ENCODE results near the gene MED16.
"Not testable (repeated sequence)": the region's sequence is repeated elsewhere in the genome, so short reads cannot be mapped to it uniquely, and the experiment has no call there.

The MED16 gene

GRCh38 chr19:853014-853585 is 39.9 kb downstream of the MED16 start:
- DNase-seq = no peak

DNA sequence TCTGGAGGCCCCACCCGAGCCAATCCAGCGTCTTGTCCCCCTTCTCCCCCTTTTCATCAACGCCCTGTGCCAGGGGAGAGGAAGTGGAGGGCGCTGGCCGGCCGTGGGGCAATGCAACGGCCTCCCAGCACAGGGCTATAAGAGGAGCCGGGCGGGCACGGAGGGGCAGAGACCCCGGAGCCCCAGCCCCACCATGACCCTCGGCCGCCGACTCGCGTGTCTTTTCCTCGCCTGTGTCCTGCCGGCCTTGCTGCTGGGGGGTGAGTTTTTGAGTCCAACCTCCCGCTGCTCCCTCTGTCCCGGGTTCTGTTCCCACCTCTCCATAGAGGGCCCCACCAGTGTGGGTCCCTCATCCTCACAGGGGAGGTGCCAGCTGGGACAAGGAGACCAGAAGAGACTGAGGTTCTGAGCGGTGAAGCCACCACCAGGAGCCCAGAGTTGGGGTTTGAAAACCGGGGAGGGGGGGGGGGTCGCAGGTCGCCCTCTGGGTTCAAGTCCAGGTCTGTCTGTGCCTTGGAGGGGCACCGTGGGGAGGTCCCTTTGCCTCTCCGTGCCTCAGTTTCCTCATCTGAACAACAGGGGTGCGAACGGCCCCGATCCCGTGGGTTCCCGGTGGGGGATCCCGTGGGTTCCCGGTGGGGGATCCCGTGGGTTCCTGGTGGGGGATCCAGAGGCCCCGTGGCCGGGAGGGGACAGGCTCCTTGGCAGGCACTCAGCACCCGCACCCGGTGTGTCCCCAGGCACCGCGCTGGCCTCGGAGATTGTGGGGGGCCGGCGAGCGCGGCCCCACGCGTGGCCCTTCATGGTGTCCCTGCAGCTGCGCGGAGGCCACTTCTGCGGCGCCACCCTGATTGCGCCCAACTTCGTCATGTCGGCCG is 40.6 kb downstream of the MED16 start, which contains the start of gene ELANE:
ELANE (plus strand) TSS at position 168 of the 878 bp plus-strand sequence; CDS start at position 194, 26 bp downstream.
- no peak for DNase-seq

GRCh38 chr19:850979-851335 is 42.0 kb downstream of the MED16 start:
- no peak for DNase-seq

DNA sequence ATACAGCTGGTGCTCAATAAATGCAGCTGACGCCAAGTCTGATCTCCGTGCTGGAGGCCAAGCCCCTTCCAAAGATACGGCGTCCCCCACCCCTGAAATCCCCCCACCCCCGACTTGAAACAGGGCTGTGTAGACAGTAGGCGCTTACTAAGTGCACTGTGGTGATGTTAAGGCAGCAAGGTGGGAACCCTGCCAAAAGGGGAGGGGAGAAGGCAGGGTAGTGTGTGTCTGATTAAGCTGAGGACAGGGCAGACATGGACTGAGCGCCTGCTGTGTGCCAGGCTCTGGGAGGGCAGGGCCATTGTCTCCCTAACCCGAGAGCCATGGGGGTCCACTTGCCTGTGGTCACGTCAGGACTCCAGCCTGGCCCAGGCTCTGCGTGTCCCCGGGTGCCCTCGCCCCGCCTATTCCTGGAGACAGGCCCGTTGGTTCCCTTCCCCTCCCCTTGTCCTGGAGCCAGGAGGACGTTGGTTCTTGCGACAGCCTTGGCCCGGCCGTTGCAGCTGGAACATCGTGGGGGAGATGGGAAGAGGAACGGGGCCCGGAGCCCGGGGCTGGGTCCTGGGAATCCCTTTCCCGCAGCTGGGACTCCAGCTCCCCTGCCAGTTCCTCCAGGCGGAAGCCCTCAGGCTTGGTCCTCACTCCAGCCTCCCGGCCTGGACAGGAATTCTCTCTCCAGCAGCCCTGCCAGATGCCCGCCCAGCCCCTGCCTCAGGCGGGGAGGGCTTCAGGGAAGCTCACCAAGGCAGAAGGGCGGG is 42.6 kb downstream of the MED16 start:
- peak in 1 of 5 experiments; percentile 45 for DNase-seq

GRCh38 chr19:849195-849594 is 43.8 kb downstream of the MED16 start:
- not testable (repeated sequence) for DNase-seq

DNA sequence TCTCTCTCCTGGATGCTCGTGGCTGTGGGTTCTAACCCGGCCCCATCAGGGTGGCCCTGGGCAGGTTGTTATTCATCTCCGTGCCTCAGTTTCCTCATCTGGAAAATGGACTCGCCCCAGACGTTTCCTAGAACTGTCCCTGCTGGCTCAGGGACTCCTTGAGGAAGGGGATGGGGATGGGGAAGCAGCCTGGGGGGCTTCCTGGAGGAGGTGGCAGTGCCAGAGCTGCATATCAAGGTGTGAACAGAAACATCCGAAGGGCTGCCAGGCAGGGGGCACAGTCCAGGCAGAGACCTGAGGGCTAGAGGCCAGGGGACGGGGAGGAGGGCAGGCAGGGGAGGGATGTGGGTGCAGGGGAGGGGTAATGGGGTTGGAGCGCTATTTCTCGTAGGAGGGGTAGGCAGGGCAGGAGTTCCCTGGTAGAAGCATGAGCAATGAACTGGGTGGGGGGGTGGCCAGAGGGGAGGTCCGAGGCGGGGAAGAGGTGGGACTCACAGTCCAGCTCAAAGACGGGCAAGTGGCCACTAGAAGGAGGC is 44.5 kb downstream of the MED16 start:
- no peak for DNase-seq

DNA sequence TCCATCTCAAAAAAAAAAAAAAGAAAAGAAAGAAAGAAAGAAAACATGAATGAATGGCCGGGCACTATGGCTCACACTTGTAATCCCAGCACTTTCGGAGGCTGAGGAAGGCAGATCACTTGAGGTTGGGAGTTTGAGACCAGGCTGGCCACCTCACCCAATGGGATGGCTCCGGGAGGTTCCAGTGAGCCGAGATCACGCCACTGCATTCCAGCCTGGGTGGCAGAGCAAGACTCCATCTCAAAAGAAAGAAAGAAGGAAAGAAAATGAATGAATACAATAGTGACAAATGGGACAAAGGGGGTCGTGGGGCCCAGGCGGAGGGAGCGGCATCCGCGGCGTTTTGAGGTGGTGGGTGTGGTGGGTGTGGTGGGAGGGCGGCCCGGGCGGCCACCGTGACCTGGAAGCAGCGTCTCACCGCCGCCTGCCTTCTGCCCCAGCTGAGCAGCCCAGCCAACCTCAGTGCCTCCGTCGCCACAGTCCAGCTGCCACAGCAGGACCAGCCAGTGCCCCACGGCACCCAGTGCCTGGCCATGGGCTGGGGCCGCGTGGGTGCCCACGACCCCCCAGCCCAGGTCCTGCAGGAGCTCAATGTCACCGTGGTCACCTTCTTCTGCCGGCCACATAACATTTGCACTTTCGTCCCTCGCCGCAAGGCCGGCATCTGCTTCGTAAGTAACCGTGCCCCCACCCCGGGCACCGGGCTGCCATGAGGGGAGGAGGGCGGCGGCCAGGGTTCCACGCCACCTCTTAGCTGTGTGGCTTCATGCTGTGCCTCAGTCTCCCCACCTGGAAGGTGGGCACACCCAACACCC is 47.1 kb downstream of the MED16 start:
- DNase-seq = no peak

DNA sequence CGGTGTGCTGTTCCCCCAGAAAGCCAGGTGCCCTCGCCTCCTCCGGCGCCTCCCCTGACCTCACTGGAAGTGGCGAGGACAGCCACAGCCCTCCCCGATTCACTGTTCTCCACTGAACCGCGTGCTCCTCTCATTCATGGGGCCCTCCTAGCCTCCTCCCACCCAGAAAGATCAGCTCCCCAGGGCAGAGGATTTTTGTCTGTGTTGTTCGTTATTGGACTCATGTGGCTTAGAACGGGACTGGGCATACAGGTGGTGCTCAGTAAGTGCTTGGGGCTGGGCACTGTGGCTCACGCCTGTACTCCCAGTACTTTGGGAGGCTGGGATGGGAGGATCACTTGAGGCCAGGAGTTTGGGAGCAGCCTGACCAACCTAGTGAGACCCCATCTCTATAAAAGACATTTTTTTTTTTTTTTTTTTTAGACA is 48.4 kb downstream of the MED16 start:
- no peak for DNase-seq

GRCh38 chr19:843836-844545 is 49.0 kb downstream of the MED16 start:
- peak in 1 of 5 experiments; percentile 32 for DNase-seq

GRCh38 chr19:843180-843835 is 49.7 kb downstream of the MED16 start:
- DNase-seq = no peak

- DNase-seq = not testable (repeated sequence)
Observed at GRCh38 chr19:842802-843179, 50.2 kb downstream of the MED16 start.

- DNase-seq = no peak
Observed at GRCh38 chr19:840519-841206, 52.3 kb downstream of the MED16 start, which contains the start of gene PRTN3. Gene PRTN3 (plus strand): TSS chr19:840999. CDS start chr19:841009, 10 bp downstream.

DNA sequence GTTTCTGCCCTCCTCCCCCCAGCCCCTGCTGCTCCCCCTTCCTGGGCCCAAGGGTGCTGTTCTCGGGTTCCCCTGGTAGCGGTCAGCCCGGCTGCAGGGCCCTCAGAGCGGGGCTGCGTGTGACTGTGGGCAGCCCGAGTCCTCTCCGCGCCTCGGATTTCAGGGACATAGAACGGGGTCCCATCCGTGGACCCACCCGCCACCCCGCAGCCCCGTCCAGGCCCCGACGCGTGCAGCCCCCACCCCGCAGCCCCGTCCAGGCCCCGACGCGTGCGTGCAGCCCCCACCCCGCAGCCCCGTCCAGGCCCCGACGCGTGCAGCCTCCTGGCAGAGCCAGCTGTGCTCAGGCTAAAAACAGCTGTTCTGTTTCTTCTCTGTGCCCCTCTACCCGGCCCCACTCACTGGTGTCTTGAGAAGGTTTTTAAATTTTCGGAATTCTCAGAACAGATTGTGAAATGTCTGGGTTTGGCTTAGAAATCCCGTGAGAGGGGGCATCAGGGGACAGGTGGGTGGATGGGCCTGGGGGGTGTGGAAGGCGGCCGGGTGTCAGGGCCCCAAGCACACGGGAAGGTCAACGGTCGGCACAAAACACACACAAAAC is 57.7 kb downstream of the MED16 start:
- DNase-seq = no peak

- no peak for DNase-seq
Observed at GRCh38 chr19:834216-834615, 58.8 kb downstream of the MED16 start.

GRCh38 chr19:831407-832369 is 61.3 kb downstream of the MED16 start:
- DNase-seq = no peak

DNA sequence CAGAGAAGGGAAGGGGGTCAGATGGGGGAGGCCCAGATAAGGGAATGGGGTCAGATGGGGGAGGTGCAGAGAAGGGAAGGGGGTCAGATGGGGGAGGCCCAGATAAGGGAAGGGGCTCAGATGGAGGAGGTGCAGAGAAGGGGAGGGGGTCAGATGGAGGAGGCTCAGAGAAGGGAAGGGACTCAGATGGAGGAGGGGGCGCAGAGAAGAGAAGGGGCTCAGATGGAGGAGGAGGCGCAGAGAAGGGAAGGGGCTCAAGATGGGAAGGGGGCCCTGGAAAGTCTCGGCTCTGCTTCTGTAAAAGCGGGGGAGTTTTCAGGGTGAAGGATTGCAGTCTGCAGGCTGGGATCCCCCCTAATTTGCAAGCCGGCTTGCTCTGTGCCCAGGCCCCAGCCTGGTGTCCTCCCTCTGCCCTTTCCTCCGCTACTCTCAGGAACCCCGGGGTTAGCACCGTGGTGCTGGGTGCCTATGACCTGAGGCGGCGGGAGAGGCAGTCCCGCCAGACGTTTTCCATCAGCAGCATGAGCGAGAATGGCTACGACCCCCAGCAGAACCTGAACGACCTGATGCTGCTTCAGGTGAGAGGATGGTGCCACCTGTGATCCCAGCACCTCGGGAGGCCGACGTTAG is 63.7 kb downstream of the MED16 start:
- no peak for DNase-seq

- no peak for DNase-seq
Observed at GRCh38 chr19:827710-828321, 65.2 kb downstream of the MED16 start, which contains the start of gene AZU1. Gene AZU1 (plus strand): TSS chr19:827837. CDS start chr19:827847, 10 bp downstream.

- DNase-seq = no peak
Observed at GRCh38 chr19:827314-827709, 65.7 kb downstream of the MED16 start.
